ENCODE results near the gene NPAS3.

- no peak for TF ChIP-seq POLR2A (IDR thresholded peaks at IDR 0.05; ENCODE audit: low read depth, low read length)
- TF ChIP-seq CTCF (IDR thresholded peaks at IDR 0.05; ENCODE audit: extremely low read depth in 1 of 2, insufficient read depth in 1 of 2, low read depth in 1 of 2, low read length in 2 of 2), result no peak
Measured at GRCh38 chr14:33745163-33745562, 806.5 kb downstream of the NPAS3 start.

Data from endothelial cell of umbilical vein (primary cell).